ENCODE results near the gene MXD3.
A peak's percentile ranks its signal among the peaks of the same experiment; 100 is the strongest.

MXD3 gene

DNA sequence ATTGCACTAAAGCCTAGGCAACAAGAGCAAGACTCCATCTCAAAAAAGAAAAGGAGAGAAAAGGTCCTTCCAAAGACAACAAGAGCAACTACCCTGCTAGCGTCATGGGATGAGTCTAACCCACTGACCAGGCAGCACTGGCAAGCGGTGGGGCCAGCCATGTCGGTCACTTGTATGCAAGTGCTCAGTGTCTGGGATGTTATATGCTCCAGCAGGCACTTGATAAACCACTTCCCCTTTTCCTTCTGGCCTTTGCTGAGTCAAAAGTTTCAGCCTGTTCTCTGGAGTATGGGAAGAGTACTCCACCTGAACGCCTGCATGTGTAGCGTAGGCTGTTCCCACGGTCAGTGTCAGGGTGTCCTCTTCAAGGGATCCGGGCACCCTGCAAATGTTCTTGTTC is 9.2 kb upstream of the MXD3 start:
- no peak for DNase-seq
- TF ChIP-seq POLR2A (IDR thresholded peaks at IDR 0.05; ENCODE audit: low read length) = no peak
- no peak for TF ChIP-seq GATA1 (IDR thresholded peaks at IDR 0.05; ENCODE audit: low read depth, low read length)

DNA sequence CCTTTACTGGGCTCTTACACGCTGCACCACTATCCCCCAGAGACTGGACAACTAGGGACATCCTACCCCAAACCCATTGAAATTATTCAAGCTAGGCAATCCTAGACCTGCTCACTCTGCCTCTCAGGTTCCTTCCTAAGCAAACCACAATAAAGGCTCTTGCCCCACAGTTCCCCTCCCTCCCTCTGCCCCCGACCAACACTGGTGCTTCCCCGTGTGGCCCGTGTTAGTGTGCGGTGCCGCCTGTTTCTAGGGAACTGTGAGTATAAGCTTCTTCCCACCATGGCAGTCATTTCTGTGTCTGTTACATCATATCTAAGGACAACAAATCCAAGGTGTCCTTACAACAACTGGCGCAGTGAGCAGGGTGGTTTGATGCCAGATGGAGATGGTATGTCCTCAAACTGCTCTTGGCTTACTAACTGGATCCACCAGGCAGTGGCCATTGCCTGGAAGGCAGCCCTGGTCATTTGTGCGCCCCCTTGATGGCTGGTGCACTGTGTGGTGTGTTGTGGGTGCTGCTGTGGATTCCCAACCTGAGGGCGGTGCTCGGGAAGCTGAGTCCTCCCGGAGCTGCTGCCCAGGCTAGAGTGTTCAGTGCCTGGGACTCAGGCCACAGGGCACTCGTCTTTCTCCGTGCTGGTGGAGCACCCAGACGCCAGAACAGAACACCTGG is 8.4 kb upstream of the MXD3 start:
- no peak for DNase-seq
- no peak for TF ChIP-seq GATA1 (IDR thresholded peaks at IDR 0.05; ENCODE audit: low read depth, low read length)
- no peak for TF ChIP-seq POLR2A (IDR thresholded peaks at IDR 0.05; ENCODE audit: low read length)

DNA sequence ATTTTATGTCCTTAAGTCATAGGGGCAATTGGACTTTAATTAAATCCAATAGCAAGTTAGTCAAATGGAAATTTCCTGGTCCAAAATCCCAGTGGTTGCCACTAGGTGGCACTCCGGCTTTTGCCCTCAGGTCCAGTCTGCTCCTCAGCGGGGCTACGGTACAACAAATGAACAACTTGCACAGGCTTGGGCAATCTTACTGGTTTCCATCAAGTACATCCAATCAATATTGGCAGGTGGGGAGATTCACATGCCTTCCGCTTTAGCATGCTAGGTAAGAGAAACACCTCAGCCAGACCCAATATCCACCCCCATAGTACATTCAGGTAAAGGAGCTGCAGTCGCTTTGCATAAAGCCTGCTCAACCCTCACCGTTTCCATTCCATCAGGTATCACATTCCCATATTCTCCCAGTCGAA is 6.3 kb upstream of the MXD3 start:
- no peak for TF ChIP-seq GATA1 (IDR thresholded peaks at IDR 0.05; ENCODE audit: low read depth, low read length)
- TF ChIP-seq POLR2A (IDR thresholded peaks at IDR 0.05; ENCODE audit: low read length) = no peak
- DNase-seq = peak; percentile 79 to 86

DNA sequence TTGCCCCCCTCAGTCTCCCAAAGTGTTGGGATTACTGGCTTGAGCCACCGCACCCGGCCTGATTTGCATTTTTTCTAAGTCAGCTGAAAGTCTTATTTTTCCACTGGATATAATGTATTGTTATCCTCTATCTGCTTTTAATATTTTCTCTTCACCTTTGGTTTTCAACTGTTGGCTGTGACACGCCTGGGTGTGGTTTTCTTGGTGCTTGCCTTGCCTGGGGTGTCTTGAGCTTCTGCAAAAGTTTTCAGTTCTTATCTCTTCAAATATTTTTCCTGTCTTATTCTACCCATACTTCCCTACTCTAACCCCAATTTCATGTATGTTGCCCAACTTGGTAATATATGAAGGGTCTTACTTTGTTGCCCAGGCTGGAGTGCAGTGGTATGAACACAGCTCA is 4.3 kb upstream of the MXD3 start:
- no peak for TF ChIP-seq GATA1 (IDR thresholded peaks at IDR 0.05; ENCODE audit: low read depth, low read length)
- no peak for TF ChIP-seq POLR2A (IDR thresholded peaks at IDR 0.05; ENCODE audit: low read length)
- no peak for DNase-seq

DNA sequence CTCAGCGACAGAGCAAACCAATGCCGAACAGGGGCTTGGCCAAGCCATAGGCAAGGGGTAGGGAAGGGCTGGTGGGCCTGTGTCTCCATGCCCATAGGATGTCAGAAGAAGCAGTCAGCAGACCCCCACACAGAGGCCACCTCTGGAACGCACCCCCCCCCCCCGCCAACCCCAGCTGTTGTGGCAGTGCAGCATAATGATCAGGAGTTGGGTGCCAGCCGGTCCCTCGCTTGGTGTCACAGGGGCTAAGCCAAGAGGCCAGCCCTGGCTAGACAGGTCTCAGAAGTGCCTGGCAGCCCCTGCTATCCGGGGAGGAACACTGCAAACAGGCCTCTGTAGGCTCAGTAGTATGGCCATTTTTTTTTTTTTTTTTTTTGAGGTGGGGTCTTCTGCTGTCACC is 3.7 kb upstream of the MXD3 start:
- no peak for DNase-seq
- TF ChIP-seq POLR2A (IDR thresholded peaks at IDR 0.05; ENCODE audit: low read length) (no peak), GATA1 (IDR thresholded peaks at IDR 0.05; ENCODE audit: low read depth, low read length) (no peak)

- no peak for DNase-seq
- TF ChIP-seq POLR2A (IDR thresholded peaks at IDR 0.05; ENCODE audit: low read length) (no peak), GATA1 (IDR thresholded peaks at IDR 0.05; ENCODE audit: low read depth, low read length) (no peak)
Observed at GRCh38 chr5:177314376-177315342, 3.0 kb upstream of the MXD3 start.

DNA sequence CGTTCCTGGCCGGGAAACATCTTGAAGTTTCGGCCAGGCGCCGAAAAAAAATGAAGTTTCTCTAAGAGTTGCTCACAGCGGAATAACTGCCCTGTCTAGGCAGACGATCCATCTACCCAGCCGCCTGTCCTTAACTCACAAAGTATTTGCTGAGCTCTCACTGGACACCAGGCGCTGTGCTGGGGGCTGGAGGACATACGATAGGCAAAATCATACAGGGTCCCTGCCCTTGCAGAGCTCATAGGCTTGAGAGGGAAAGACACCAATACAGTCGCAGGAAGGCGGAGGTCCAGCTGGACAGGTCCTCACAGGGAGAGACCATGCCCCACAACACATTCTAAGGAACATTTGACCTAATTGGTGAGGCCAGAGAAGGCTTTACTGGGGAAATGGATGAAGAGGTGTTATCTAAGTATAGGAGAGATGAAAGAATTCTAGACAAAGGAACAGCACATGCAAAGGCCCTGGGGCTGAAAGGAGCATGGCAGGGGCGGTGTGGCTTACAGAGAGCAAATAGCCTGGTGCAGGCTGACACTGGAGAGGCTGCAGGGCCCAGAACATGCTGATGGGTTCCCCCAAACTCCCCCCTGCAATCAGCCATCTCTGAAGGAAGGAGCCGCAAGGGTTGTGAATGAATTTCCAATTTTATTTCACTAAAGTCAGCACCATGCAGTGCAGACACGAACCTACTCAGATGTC is 2.0 kb upstream of the MXD3 start:
- TF ChIP-seq GATA1 (IDR thresholded peaks at IDR 0.05; ENCODE audit: low read depth, low read length) (no peak), POLR2A (IDR thresholded peaks at IDR 0.05; ENCODE audit: low read length) (no peak)
- no peak for DNase-seq

DNA sequence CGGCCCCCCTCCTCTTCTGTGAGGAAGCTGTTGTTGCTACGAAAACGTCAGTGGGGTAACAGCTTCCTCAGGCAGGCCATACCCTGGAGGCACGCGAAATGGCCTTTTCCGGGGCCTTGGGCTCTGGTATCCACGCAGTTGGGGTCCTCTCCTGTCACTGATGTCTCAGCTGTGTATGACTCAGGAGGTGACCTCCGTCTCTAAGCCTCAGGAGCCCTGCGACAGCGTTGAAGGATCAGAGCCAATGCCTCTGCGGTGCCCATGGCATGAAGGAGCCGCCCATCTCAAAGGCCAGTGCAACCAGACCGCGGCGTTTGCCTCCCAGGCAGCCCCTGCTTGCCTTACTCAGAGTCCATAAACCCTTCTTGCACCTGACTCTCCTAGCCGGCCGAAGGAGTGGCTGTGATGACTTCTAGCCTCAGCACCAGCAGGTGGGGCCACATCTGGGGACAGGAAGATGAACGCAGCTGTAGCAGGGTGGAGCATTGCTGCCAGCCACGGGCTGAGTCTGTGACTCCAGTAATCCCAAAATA is 1.0 kb upstream of the MXD3 start:
- peak; percentile 81 to 87 for DNase-seq
- TF ChIP-seq GATA1 (IDR thresholded peaks at IDR 0.05; ENCODE audit: low read depth, low read length) = no peak
- peak; percentile 77 for TF ChIP-seq POLR2A (IDR thresholded peaks at IDR 0.05; ENCODE audit: low read length)

- peak in 1 of 2 experiments; percentile 69 for DNase-seq
- TF ChIP-seq POLR2A (IDR thresholded peaks at IDR 0.05; ENCODE audit: low read length) = no peak
- no peak for TF ChIP-seq GATA1 (IDR thresholded peaks at IDR 0.05; ENCODE audit: low read depth, low read length)
Observed at GRCh38 chr5:177311392-177311722, 341 bp downstream of the MXD3 start.

DNA sequence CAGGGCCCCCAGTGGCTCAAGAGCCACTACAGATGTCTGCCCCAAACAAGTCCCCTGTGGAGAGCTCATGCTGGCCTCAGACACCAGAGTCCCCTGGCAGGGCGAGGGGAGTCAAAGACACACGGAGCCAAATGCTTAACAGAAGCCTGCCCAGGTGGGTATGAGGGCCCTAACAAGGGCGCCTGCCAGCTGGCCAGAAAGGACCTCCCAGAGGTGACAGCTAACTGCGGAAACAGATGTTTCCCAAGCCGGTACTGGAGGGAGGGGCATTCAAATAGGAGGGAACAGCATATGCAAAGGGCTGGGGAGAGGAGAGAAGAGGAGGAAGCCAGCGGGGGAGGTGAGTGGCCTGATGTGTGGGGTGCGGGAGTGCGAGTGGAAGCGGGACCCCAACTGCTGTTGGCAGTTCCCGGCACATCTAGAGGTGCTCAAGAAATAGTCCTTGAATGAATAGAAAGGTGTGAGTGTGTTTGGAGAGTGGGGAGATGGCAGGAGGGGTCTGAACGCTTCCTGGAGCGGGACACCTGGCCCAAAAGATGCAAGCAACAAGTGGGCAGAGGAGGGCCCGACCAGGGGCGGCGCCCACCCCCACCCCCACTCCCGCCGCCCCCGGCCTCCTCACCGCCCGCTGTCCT is 824 bp downstream of the MXD3 start:
- DNase-seq = peak; percentile 72 to 74
- TF ChIP-seq POLR2A (IDR thresholded peaks at IDR 0.05; ENCODE audit: low read length) (no peak), GATA1 (IDR thresholded peaks at IDR 0.05; ENCODE audit: low read depth, low read length) (no peak)

DNA sequence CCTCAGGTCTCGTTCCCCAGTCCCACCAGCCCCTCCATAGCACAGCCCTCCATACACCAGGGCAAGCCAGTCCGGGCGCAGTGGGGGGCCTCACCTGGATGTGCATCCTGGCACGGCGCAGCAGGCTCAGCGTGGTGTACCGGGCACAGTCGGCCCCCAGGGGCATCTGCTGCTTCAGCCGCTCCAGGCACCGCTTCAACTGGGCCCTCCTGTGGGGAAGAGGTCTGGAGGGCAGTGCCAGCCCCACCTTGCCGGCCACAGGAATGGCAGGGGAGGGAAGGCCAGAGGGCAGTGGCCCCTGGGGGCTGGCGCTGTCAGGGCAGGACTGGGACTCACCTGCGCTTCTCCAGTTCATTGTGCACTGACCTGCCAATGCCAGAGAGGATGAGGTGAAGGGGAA is 1.4 kb downstream of the MXD3 start:
- no peak for DNase-seq

GRCh38 chr5:177309351-177310191 is 2.1 kb downstream of the MXD3 start:
- TF ChIP-seq POLR2A (IDR thresholded peaks at IDR 0.05; ENCODE audit: low read length) = no peak
- TF ChIP-seq GATA1 (IDR thresholded peaks at IDR 0.05; ENCODE audit: low read depth, low read length) = no peak
- peak; percentile 86 to 92 for DNase-seq

More for the DNA sequence above, 1.4 kb downstream of the MXD3 start:
- TF ChIP-seq GATA1 (IDR thresholded peaks at IDR 0.05; ENCODE audit: low read depth, low read length) (no peak), POLR2A (IDR thresholded peaks at IDR 0.05; ENCODE audit: low read length) (no peak)

DNA sequence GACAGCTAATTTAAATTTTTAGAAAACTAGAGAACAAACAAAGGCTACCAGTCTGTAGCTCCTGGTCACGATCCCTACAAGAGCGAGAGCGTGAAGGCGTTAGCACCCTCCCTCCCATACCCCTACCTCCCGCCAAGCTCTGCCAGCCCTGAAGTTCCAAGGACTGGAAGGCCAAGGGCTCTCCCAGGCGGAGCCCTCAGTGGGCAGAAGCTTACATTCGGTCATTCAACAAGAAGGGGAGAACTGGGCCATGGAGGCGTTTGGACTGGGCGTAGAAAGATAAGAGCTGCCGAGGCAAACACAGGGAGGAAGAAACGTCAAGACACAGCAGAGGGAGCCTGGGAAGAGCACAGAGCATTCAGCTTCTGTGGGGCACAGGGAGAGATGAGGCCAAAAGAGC is 3.0 kb downstream of the MXD3 start:
- no peak for DNase-seq

More for the DNA sequence above, 3.0 kb downstream of the MXD3 start:
- TF ChIP-seq GATA1 (IDR thresholded peaks at IDR 0.05; ENCODE audit: low read depth, low read length) (no peak), POLR2A (IDR thresholded peaks at IDR 0.05; ENCODE audit: low read length) (no peak)
